22Rv1 (cell line): Measurements from ENCODE around the gene ADM5.

Experiments used
- H3K27ac ChIP-seq: fragments of 450-650 bp; 2 replicates; pipeline ENCODE4 v1.5.1; 2017
- CTCF ChIP-seq: fragments of 450-650 bp; IDR thresholded peaks from 2 replicates; pipeline ENCODE4 v1.5.1; 2017; ENCODE audit warnings: mild to moderate bottlenecking
- ZFX ChIP-seq: fragments of 450-650 bp; IDR thresholded peaks from 2 replicates; pipeline ENCODE4 v1.6.1; 2017; ENCODE audit warnings: antibody characterized with exemption, borderline replicate concordance

The ADM5 gene

GRCh38 chr19:49699364-49699763 lies 10.0 kb downstream of the ADM5 start:
- TF ChIP-seq CTCF (no peak), ZFX (no peak)
- no peak overlapping the region for H3K27ac ChIP-seq

- TF ChIP-seq ZFX (no peak), CTCF (no peak)
- no peak overlapping the region for H3K27ac ChIP-seq
Measured at GRCh38 chr19:49700563-49700962, 11.2 kb downstream of the ADM5 start.

GRCh38 chr19:49701271-49701786 lies 11.9 kb downstream of the ADM5 start:
- TF ChIP-seq CTCF = no peak
- TF ChIP-seq ZFX = no peak
- no peak overlapping the region for H3K27ac ChIP-seq

GRCh38 chr19:49704888-49705642 lies 15.7 kb downstream of the ADM5 start:
- TF ChIP-seq ZFX (no peak), CTCF (no peak)
- no peak overlapping the region for H3K27ac ChIP-seq

DNA sequence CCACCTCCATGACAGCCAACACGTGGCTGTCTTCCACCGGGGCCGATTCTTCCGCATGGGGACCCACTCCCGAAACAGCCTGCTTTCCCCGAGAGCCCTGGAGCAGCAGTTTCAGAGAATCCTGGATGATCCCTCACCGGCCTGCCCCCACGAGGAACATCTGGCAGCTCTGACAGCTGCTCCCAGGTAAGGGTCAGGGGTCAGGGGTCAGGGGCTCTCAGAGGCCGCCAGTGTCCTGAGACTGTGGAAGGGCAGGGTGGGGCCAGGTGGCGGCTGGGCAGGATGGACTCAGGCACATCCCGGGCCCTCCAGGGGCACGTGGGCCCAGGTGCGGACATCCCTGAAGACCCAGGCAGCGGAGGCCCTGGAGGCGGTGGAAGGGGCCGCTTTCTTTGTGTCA lies 16.5 kb downstream of the ADM5 start:
- no peak overlapping the region for H3K27ac ChIP-seq
- TF ChIP-seq CTCF (no peak), ZFX (no peak)

DNA sequence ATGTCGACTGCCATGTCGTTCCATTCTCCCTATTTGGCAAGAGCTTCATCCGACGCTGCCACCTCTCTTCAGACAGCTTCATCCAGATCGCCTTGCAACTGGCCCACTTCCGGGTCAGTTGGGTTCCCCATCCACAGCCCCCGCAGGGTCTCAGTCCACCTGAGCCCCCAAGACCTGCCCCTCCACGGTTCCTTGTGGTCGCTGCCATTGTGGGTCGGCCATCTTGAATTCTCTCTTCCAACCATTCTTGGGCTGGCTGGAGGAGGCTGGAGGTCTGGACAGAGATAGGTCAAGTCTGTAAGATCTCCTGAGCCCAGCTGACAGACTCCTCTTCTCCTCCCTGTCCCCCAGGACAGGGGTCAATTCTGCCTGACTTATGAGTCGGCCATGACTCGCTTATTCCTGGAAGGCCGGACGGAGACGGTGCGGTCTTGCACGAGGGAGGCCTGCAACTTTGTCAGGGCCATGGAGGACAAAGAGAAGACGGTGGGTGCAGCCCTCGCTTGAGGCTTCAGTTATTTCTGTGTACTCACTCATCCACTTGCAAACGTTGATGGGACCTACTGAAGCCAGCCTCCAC lies 21.1 kb downstream of the ADM5 start:
- TF ChIP-seq ZFX (no peak), CTCF (no peak)
- H3K27ac ChIP-seq = no peak overlapping the region

DNA sequence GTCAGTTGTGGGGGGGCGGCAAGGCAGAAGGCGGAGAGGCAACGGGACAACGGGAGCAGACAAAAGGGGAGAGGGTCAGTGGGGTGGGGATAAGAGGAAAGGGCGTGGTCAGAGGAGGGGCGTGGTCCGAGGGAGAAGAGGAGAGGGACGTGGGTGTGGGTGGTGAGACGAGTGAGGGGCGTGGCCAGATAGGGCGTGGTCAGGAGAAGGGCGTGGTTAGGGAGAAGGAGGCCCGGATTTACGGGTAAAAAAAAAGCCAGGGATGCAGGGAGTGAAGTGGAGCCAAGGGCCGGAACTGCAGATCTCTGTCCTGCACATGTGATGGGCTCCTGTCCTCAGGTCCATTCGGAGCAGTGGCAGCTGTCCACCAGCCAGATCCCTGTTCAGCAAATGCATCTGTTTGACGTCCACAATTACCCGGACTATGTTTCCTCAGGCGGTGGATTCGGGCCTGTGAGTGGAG lies 23.0 kb downstream of the ADM5 start:
- TF ChIP-seq CTCF = no peak
- TF ChIP-seq ZFX = no peak
- H3K27ac ChIP-seq = no peak overlapping the region
